GM12878 (cell line): Measurements from ENCODE around the gene ANO7. TPM values are rescaled to one million over a fixed set of nuclear protein-coding genes. Genes with fewer than 3 reads are reported as not detected.

Experiments used
- ATAC-seq: fragments of 200-7000 bp; cut with Tn5 transposase; 3 replicates; pipeline ENCODE4 v1.9.1; 2020; ENCODE audit warnings: mild to moderate bottlenecking, moderate library complexity
- BruUV-seq: library from RNA; stranded (reverse); fragments of 400-500 nt; replicated peaks from 2 replicates; lab custom pipeline; 2021; lab: Mats Ljungman, UMichigan
- CTCF ChIA-PET: fragments of 300-600 bp; sonication (Branson Sonifier 250); formaldehyde crosslinking; extraction: SDS; loops from one replicate; lab custom pipeline; 2021; ENCODE audit warnings: inconsistent platforms; lab: Yijun Ruan, JAX
- POLR2A ChIA-PET: fragments of 350-600 bp; formaldehyde crosslinking; extraction: SDS; loops from one replicate; lab custom pipeline; 2021; ENCODE audit warnings: inconsistent platforms; lab: Charles Lee
- RAD21 ChIA-PET: fragments of 300-600 bp; sonication (Branson Sonifier 250); formaldehyde crosslinking; loops from one replicate; lab custom pipeline; 2023; ENCODE audit warnings: antibody characterized with exemption; ENCODE audit not compliant: unreplicated experiment; lab: Charles Lee
- SMC1A ChIA-PET: fragments of 300-600 bp; sonication (Branson Sonifier 250); formaldehyde crosslinking; loops from one replicate; lab custom pipeline; 2023; ENCODE audit not compliant: unreplicated experiment, uncharacterized antibody; lab: Charles Lee
- DNase-seq: peaks from one replicate; pipeline ENCODE4 v3.0.0-alpha.2; 2011; ENCODE audit warnings: low read depth, low spot score
- FAIRE-seq: peaks from 3 replicates; lab custom pipeline; 2011; peaks lifted over from hg19 to GRCh38; lab: Jason Lieb, UNC
- H2AFZ ChIP-seq: 2 replicates; pipeline ENCODE4 v1.6.0; 2011; ENCODE audit warnings: low read depth, low read length, control low read depth; ENCODE audit not compliant: control insufficient read depth
- H3K27ac ChIP-seq: 2 replicates; pipeline ENCODE4 v1.5.1; 2011; ENCODE audit warnings: control low read depth; ENCODE audit not compliant: control insufficient read depth, insufficient read depth
- H3K27me3 ChIP-seq, 2 experiments: replicated peaks in 1 of 2; 2 replicates each; pipeline versions ENCODE4 v1.6.0 to v1.6.1; 2011; ENCODE audit warnings: low read length in 1 of 2; ENCODE audit not compliant: control insufficient read depth in 2 of 2, insufficient read depth in 2 of 2
- H3K36me3 ChIP-seq, 2 experiments: 2 replicates each; pipeline ENCODE4 v1.5.1; 2011; ENCODE audit warnings: low read length in 1 of 2; ENCODE audit not compliant: control insufficient read depth in 2 of 2, insufficient read depth in 2 of 2
- H3K4me1 ChIP-seq: 2 replicates; pipeline ENCODE4 v1.6.1; 2011; ENCODE audit warnings: mild to moderate bottlenecking, low read length, moderate library complexity, mixed read lengths; ENCODE audit not compliant: control insufficient read depth, insufficient read depth
- H3K4me2 ChIP-seq: 2 replicates; pipeline ENCODE4 v1.6.0; 2011; ENCODE audit warnings: control low read depth; ENCODE audit not compliant: control insufficient read depth, insufficient read depth
- H3K4me3 ChIP-seq: fragments of 200-600 bp; sonication (generic); 2 replicates; pipeline ENCODE4 v1.5.1; 2016
- H3K79me2 ChIP-seq: 2 replicates; pipeline ENCODE4 v1.6.0; 2011; ENCODE audit warnings: low read length; ENCODE audit not compliant: control insufficient read depth, insufficient read depth
- H3K9ac ChIP-seq: 2 replicates; pipeline ENCODE4 v1.8.0; 2011; ENCODE audit warnings: low read length, control low read depth, mixed read lengths; ENCODE audit not compliant: control insufficient read depth, insufficient read depth
- H3K9me3 ChIP-seq: replicated peaks from 3 replicates; pipeline ENCODE4 v1.5.1; 2011; ENCODE audit warnings: mild to moderate bottlenecking, low read length; ENCODE audit not compliant: control insufficient read depth, insufficient read depth
- H4K20me1 ChIP-seq: 2 replicates; pipeline ENCODE4 v1.6.0; 2011; ENCODE audit not compliant: control insufficient read depth, insufficient read depth
- BRCA1 ChIP-seq: IDR thresholded peaks from 2 replicates; pipeline ENCODE4 v1.6.1; 2011; ENCODE audit warnings: low read depth, low read length, improper control_type of control experiment
- ETV6 ChIP-seq, 2 experiments: fragments of 450-650 bp in 1 of 2; IDR thresholded peaks in 1 of 2; conservative IDR thresholded peaks in 1 of 2; 2 replicates each; pipeline ENCODE4 v1.6.1; 2014; ENCODE audit warnings: antibody characterized with exemption in 1 of 2, borderline replicate concordance in 1 of 2, low read depth in 1 of 2, mild to moderate bottlenecking in 1 of 2, moderate library complexity in 1 of 2
- FOS ChIP-seq: IDR thresholded peaks from 3 replicates; pipeline ENCODE4 v1.6.1; 2011; ENCODE audit warnings: borderline replicate concordance; ENCODE audit not compliant: insufficient read length; ENCODE audit errors: extremely low read depth
- NFXL1 ChIP-seq: fragments of 450-650 bp; IDR thresholded peaks from 2 replicates; pipeline ENCODE4 v1.6.1; 2017; ENCODE audit warnings: antibody characterized with exemption, mild to moderate bottlenecking, borderline replicate concordance
- POLR2AphosphoS5 ChIP-seq: IDR thresholded peaks from 2 replicates; pipeline ENCODE4 v1.6.1; 2011; ENCODE audit warnings: mild to moderate bottlenecking, low read length, inconsistent platforms
- RUNX3 ChIP-seq: IDR thresholded peaks from 2 replicates; pipeline ENCODE4 v1.6.1; 2012; ENCODE audit warnings: low read length, inconsistent platforms
- SMARCA5 ChIP-seq: fragments of 450-650 bp; IDR thresholded peaks from 2 replicates; pipeline ENCODE4 v1.6.1; 2017; ENCODE audit warnings: mild to moderate bottlenecking
- USF1 ChIP-seq: IDR thresholded peaks from 2 replicates; pipeline ENCODE4 v1.6.1; 2011; ENCODE audit warnings: borderline replicate concordance, low read depth, mild to moderate bottlenecking, moderate library complexity, mixed read lengths, low read length; ENCODE audit not compliant: insufficient read depth; ENCODE audit errors: extremely low read length
- WGBS: methylation state at CpG from one replicate; pipeline ENCODE4 v1.1.6; 2016; ENCODE audit warnings: low lambda C conversion rate; ENCODE audit not compliant: insufficient replicate concordance, insufficient coverage; ENCODE audit errors: missing lambda C conversion rate; 5-methylcytosine and 5-hydroxymethylcytosine counted together
- in situ Hi-C: fragments of 300-500 bp; cut with MboI; formaldehyde crosslinking; loops from 9 replicates; pipeline ENCODE4 v1.14.3; 2018; ENCODE audit warnings: mixed read lengths
- intact Hi-C: fragments of 100-400 bp; cut with micrococcal nuclease; formaldehyde crosslinking; loops from one replicate; pipeline ENCODE4 v1.14.2; 2022; ENCODE audit not compliant: unreplicated experiment
- polyA plus RNA-seq, 11 experiments: library from polyadenylated mRNA; depleted of rRNA in 4 of 11; unstranded in 6 of 11; stranded (reverse) in 5 of 11; fragments of >200 nt; fragmentation: Nextera tagmentation in 4 of 11; fragmentation: Illumina TruSeq in 1 of 11; extraction: Ambion mirVana in 4 of 11; extraction: Trizol in 1 of 11; gene quantifications; 1 replicate in 1 of 11; 2 replicates in 10 of 11; pipeline versions ENCODE4 v1.2.1 to v1.2.3, GENCODE V29; 2011 to 2016; ENCODE audit warnings: inconsistent platforms in 2 of 11, missing spikeins in 2 of 11, low read depth in 1 of 11
- total RNA-seq, 4 experiments: library from RNA; depleted of rRNA in 3 of 4; stranded (reverse); fragments of >200 nt in 3 of 4; fragmentation: Illumina TruSeq in 1 of 4; extraction: Trizol in 1 of 4; gene quantifications; 2 replicates each; pipeline versions ENCODE4 v1.2.1 to v1.2.3, GENCODE V29; 2013 to 2021

The ANO7 gene
- total and polyA plus RNA-seq, 10 of the 15 experiments (the other 5 are each of a cell fraction or from before 2014, with no cell fraction given) = 0.08 to 1.4 (median 0.44) TPM

DNA sequence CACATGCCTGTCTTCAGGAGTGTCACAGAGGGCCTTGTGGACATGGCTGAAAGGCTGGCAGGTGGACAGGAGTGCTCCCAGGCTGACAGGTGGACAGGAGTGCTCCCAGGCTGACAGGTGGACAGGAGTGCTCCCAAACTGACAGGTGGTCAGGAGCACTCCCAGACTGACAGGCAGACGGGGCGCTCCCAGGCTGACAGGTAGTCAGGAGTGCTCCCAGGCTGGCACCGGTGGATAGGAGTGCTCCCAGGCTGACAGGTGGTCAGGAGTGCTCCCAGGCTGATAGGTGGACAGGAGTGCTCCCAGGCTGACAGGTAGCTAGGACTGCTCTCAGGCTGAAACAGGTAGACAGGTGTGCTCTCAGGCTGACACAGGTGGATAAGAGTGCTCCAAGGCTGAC, 16.6 kb downstream of the ANO7 start:
- Histone ChIP-seq H2AFZ (no peak overlapping the region), H4K20me1 (no peaks in the 10 kb centered on the region), H3K36me3 (no peaks in the 10 kb centered on the region), H3K79me2 (no peaks in the 10 kb centered on the region), H3K9me3 (no peaks in the 10 kb centered on the region), H3K27ac (no peak overlapping the region), H3K9ac (no peak overlapping the region), H3K4me1 (no peaks in the 10 kb centered on the region), H3K4me2 (no peak overlapping the region), H3K27me3 (no peaks in the 10 kb centered on the region), H3K4me3 (no peak overlapping the region)
- in situ Hi-C loops (no loop called here), intact Hi-C loops (no loop called here)
- SMC1A ChIA-PET = no interaction called here
- WGBS = 70% methylated on average over 3 of the region's 3 CpGs
- DNase-seq (no peak), ATAC-seq (no peak), FAIRE-seq (no peak)
- CTCF ChIA-PET = no interaction called here
- POLR2A ChIA-PET = no interaction called here
- RAD21 ChIA-PET = no interaction called here
- no TSS peak for BruUV-seq
- TF ChIP-seq NFXL1 (peak; percentile 95), USF1 (no peak)
- TF ChIP-seq, all 136 proteins: peak for 1

GRCh38 chr2:241207151-241207550, 18.7 kb downstream of the ANO7 start:
- WGBS = 20% methylated on average over 1 of the region's 1 CpG
- POLR2A ChIA-PET = no interaction called here
- Histone ChIP-seq H3K4me2 (no peak overlapping the region), H2AFZ (no peak overlapping the region), H3K27ac (no peak overlapping the region), H3K4me3 (no peak overlapping the region), H3K4me1 (no peaks in the 10 kb centered on the region), H4K20me1 (no peaks in the 10 kb centered on the region), H3K9ac (no peak overlapping the region), H3K9me3 (no peaks in the 10 kb centered on the region), H3K36me3 (no peaks in the 10 kb centered on the region), H3K79me2 (no peaks in the 10 kb centered on the region), H3K27me3 (no peaks in the 10 kb centered on the region)
- in situ Hi-C loops (no loop called here), intact Hi-C loops (no loop called here)
- no TSS peak for BruUV-seq
- ATAC-seq = no peak
- SMC1A ChIA-PET = interaction anchor here (1.9 kb wide), 1 partner anchor 12 kb away, joined by 5 read pairs; no protein-coding TSS in a partner anchor
- CTCF ChIA-PET = interaction anchor here (0.6 kb wide), 1 partner anchor 56 kb away, joined by 3 read pairs; no protein-coding TSS in a partner anchor
- RAD21 ChIA-PET = no interaction called here
- no peak for FAIRE-seq
- TF ChIP-seq BRCA1 (no peak), SMARCA5 (no peak), RUNX3 (no peak), POLR2AphosphoS5 (no peak), FOS (no peak), ETV6 (conservative IDR thresholded peaks at IDR 0.05 in 1 of 2, IDR thresholded peaks at IDR 0.05 in 1 of 2; ENCODE audit: borderline replicate concordance in 1 of 2, low read depth in 1 of 2) (no peak)
- DNase-seq = no peak
